HEK293 (cell line): ENCODE data around the gene KCTD15.

ENCODE experiments used
- CTCF ChIA-PET: fragments of 350-600 bp; formaldehyde crosslinking; extraction: SDS; loops from one replicate; lab custom pipeline; 2021; ENCODE audit warnings: antibody characterized with exemption; lab: Yijun Ruan, JAX
- POLR2A ChIA-PET: fragments of 300-600 bp; formaldehyde crosslinking; extraction: SDS; loops from one replicate; lab custom pipeline; 2020; ENCODE audit warnings: antibody characterized with exemption, inconsistent platforms; lab: Yijun Ruan, JAX
- H3K27ac ChIP-seq: fragments of 200-500 bp; sonication (Bioruptor generic); 2 replicates; pipeline ENCODE4 v1.5.1; 2014; ENCODE audit warnings: low read depth, low read length, control low read depth, inconsistent platforms; ENCODE audit errors: extremely low read depth
- H3K36me3 ChIP-seq, 2 experiments: fragments of 200-500 bp in 1 of 2; sonication (Bioruptor generic) in 1 of 2; 1 replicate in 1 of 2; 2 replicates in 1 of 2; pipeline ENCODE4 v1.5.1; 2014 to 2017; ENCODE audit warnings: inconsistent platforms in 2 of 2, low read length in 2 of 2; ENCODE audit not compliant: control insufficient read depth in 2 of 2, insufficient read depth in 1 of 2
- H3K4me1 ChIP-seq: fragments of 200-500 bp; sonication (Bioruptor generic); 2 replicates; pipeline ENCODE4 v1.5.1; 2014; ENCODE audit warnings: mild to moderate bottlenecking, low read length, inconsistent platforms; ENCODE audit not compliant: control insufficient read depth, insufficient read depth
- H3K4me3 ChIP-seq: 2 replicates; pipeline ENCODE4 v1.5.1; 2011; ENCODE audit warnings: low read depth, mild to moderate bottlenecking, control low read depth, low read length, moderate library complexity
- H3K9me3 ChIP-seq: fragments of 200-500 bp; sonication (Bioruptor generic); 2 replicates; pipeline ENCODE4 v1.5.1; 2014; ENCODE audit warnings: low read depth, low read length, inconsistent platforms; ENCODE audit not compliant: control insufficient read depth, insufficient read depth
- EGR2 ChIP-seq: fragments of 450-650 bp; formaldehyde crosslinking; IDR thresholded peaks from 2 replicates; pipeline ENCODE4 v1.5.1; 2016; ENCODE audit warnings: low read depth, missing biosample characterization, missing genetic modification characterization
- OSR2 ChIP-seq: fragments of 450-650 bp; formaldehyde crosslinking; IDR thresholded peaks from 2 replicates; pipeline ENCODE4 v1.5.1; 2016; ENCODE audit warnings: missing biosample characterization, missing genetic modification characterization
- SALL2 ChIP-seq: fragments of 450-650 bp; formaldehyde crosslinking; IDR thresholded peaks from 2 replicates; pipeline ENCODE4 v1.5.0; 2017; ENCODE audit warnings: missing biosample characterization, mild to moderate bottlenecking, missing genetic modification characterization, borderline replicate concordance
- TCF7L2 ChIP-seq: IDR thresholded peaks from 2 replicates; pipeline ENCODE4 v1.6.1; 2011; ENCODE audit warnings: low read depth, mild to moderate bottlenecking, inconsistent platforms, low read length, moderate library complexity, borderline replicate concordance
- WT1 ChIP-seq: fragments of 450-650 bp; formaldehyde crosslinking; IDR thresholded peaks from 2 replicates; pipeline ENCODE4 v1.5.1; 2016; ENCODE audit warnings: missing biosample characterization, missing genetic modification characterization
- YY2 ChIP-seq: fragments of 450-650 bp; formaldehyde crosslinking; IDR thresholded peaks from 2 replicates; pipeline ENCODE4 v1.5.1; 2016; ENCODE audit warnings: missing biosample characterization, missing genetic modification characterization
- ZBTB1 ChIP-seq: fragments of 450-650 bp; formaldehyde crosslinking; IDR thresholded peaks from 2 replicates; pipeline ENCODE4 v1.5.1; 2016; ENCODE audit warnings: missing biosample characterization, missing genetic modification characterization
- ZFHX2 ChIP-seq: fragments of 450-650 bp; formaldehyde crosslinking; conservative IDR thresholded peaks from 2 replicates; pipeline ENCODE4 v1.5.1; 2016; ENCODE audit warnings: missing biosample characterization, missing genetic modification characterization
- ZFP37 ChIP-seq: fragments of 450-650 bp; formaldehyde crosslinking; IDR thresholded peaks from 2 replicates; pipeline ENCODE4 v1.5.1; 2016; ENCODE audit warnings: missing biosample characterization, missing genetic modification characterization
- ZIC2 ChIP-seq: fragments of 450-650 bp; formaldehyde crosslinking; IDR thresholded peaks from 2 replicates; pipeline ENCODE4 v1.5.1; 2016; ENCODE audit warnings: missing biosample characterization, missing genetic modification characterization
- ZNF138 ChIP-seq: fragments of 450-650 bp; formaldehyde crosslinking; IDR thresholded peaks from 2 replicates; pipeline ENCODE4 v1.5.1; 2016; ENCODE audit warnings: missing biosample characterization, missing genetic modification characterization, borderline replicate concordance
- ZNF146 ChIP-seq: fragments of 450-650 bp; formaldehyde crosslinking; IDR thresholded peaks from 2 replicates; pipeline ENCODE4 v1.5.1; 2016; ENCODE audit warnings: missing biosample characterization, missing genetic modification characterization
- ZNF148 ChIP-seq: fragments of 450-650 bp; formaldehyde crosslinking; IDR thresholded peaks from 2 replicates; pipeline ENCODE4 v1.5.0; 2017; ENCODE audit warnings: missing biosample characterization, missing genetic modification characterization, borderline replicate concordance
- ZNF221 ChIP-seq: fragments of 450-650 bp; formaldehyde crosslinking; IDR thresholded peaks from 2 replicates; pipeline ENCODE4 v1.5.1; 2017; ENCODE audit warnings: missing biosample characterization, missing genetic modification characterization, borderline replicate concordance
- ZNF26 ChIP-seq: fragments of 450-650 bp; formaldehyde crosslinking; IDR thresholded peaks from 2 replicates; pipeline ENCODE4 v1.5.1; 2016; ENCODE audit warnings: missing biosample characterization, missing genetic modification characterization
- ZNF354C ChIP-seq: fragments of 450-650 bp; formaldehyde crosslinking; IDR thresholded peaks from 2 replicates; pipeline ENCODE4 v1.5.1; 2016; ENCODE audit warnings: missing biosample characterization, missing genetic modification characterization, low read depth, borderline replicate concordance
- ZNF48 ChIP-seq: fragments of 450-650 bp; formaldehyde crosslinking; IDR thresholded peaks from 2 replicates; pipeline ENCODE4 v1.5.1; 2016; ENCODE audit warnings: missing biosample characterization, missing genetic modification characterization
- ZNF518A ChIP-seq: fragments of 450-650 bp; formaldehyde crosslinking; conservative IDR thresholded peaks from 2 replicates; pipeline ENCODE4 v1.5.1; 2016; ENCODE audit warnings: low read depth, missing biosample characterization, missing genetic modification characterization
- ZNF530 ChIP-seq: fragments of 450-650 bp; formaldehyde crosslinking; IDR thresholded peaks from 2 replicates; pipeline ENCODE4 v1.5.1; 2016; ENCODE audit warnings: low read depth, missing biosample characterization, missing genetic modification characterization
- ZNF561 ChIP-seq: fragments of 450-650 bp; IDR thresholded peaks from 2 replicates; pipeline ENCODE4 v1.5.1; 2018; ENCODE audit warnings: missing biosample characterization, missing genetic modification characterization, borderline replicate concordance
- TF ChIP-seq, protein P1 (sequence below): fragments of 450-650 bp; formaldehyde crosslinking; IDR thresholded peaks from 2 replicates; pipeline ENCODE4 v1.5.1; 2016; ENCODE audit warnings: missing biosample characterization, missing genetic modification characterization
- TF ChIP-seq, protein P2 (sequence below): fragments of 450-650 bp; formaldehyde crosslinking; IDR thresholded peaks from 2 replicates; pipeline ENCODE4 v1.5.1; 2017; ENCODE audit warnings: missing biosample characterization, mild to moderate bottlenecking, missing genetic modification characterization, moderate library complexity

KCTD15 gene

DNA sequence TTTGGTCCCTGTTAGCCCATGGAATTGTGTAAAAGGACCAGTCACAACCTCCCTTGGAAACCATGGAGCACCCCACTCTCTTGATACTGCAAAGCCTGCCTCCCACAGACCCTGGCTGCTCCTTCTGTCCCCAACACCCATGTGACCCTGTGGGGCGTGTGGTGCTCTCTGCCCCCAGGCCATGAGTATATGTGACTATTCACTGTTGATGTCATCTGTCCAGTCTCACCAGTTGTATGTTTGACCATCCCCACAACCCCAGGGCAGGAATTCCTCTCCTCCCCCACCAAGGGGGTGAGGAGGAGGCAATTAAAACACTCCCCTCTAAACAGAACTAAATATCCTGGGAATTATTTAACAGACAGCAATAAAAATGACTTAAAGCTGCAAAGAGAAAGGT, 35.2 kb downstream of the KCTD15 start:
- POLR2A ChIA-PET = interaction anchor here (0.6 kb wide), 1 partner anchor 1044 kb away, joined by 3 read pairs; no protein-coding TSS in a partner anchor
- TF ChIP-seq ZFHX2 (peak; percentile 86), ZNF354C (tag by site-specific recombination) (no peak), WT1 (tag by site-specific recombination) (peak; percentile 84), EGR2 (tag by site-specific recombination) (peak; percentile 89), TCF7L2 (no peak), ZBTB1 (tag by site-specific recombination) (no peak)
- TF ChIP-seq, protein P1, sequence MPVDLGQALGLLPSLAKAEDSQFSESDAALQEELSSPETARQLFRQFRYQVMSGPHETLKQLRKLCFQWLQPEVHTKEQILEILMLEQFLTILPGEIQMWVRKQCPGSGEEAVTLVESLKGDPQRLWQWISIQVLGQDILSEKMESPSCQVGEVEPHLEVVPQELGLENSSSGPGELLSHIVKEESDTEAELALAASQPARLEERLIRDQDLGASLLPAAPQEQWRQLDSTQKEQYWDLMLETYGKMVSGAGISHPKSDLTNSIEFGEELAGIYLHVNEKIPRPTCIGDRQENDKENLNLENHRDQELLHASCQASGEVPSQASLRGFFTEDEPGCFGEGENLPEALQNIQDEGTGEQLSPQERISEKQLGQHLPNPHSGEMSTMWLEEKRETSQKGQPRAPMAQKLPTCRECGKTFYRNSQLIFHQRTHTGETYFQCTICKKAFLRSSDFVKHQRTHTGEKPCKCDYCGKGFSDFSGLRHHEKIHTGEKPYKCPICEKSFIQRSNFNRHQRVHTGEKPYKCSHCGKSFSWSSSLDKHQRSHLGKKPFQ (tag by site-specific recombination) = no peak
- TF ChIP-seq, all 188 proteins: peak for 3
- H3K27ac ChIP-seq = no peak overlapping the region
- H3K9me3 ChIP-seq = no peaks in the 10 kb centered on the region
- H3K36me3 ChIP-seq = no peaks in the 10 kb centered on the region
- no peak overlapping the region for H3K4me3 ChIP-seq
- no peaks in the 10 kb centered on the region for H3K4me1 ChIP-seq
- CTCF ChIA-PET = no interaction called here

DNA sequence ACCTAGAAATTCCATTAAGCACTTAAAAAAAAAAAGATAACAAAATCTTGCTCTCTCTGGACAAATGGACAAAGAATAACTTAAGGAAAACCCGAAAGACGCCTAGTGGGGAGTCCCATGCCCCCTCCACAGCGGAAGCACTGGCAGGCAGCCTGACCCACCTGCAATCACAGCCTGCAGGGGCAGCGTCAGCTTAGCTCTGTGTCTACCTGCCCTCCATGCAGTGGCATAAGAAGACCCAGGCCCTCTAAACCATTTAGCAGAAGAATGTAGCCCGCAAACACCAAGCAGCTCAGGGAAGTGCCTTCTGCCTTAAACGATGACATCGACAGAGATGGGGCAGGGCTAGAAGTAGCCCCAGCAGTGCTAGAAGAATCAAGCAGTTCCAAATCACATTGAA, 36.0 kb downstream of the KCTD15 start:
- ChIA-PET CTCF (no interaction called here), POLR2A (no interaction called here)

More for the DNA sequence above, 36.0 kb downstream of the KCTD15 start:
- H3K9me3 ChIP-seq = no peaks in the 10 kb centered on the region
- no peak overlapping the region for H3K27ac ChIP-seq
- TF ChIP-seq ZNF221 (tag by site-specific recombination) (no peak), ZNF48 (no peak), ZNF148 (tag by site-specific recombination) (no peak), YY2 (no peak), ZIC2 (tag by site-specific recombination) (no peak), SALL2 (tag by site-specific recombination) (no peak), ZNF530 (tag by site-specific recombination) (no peak), OSR2 (tag by site-specific recombination) (no peak), ZFP37 (tag by site-specific recombination) (no peak), ZNF518A (tag by site-specific recombination) (no peak), ZNF561 (no peak), ZNF146 (no peak), ZFHX2 (no peak), ZNF26 (tag by site-specific recombination) (no peak), ZNF138 (tag by site-specific recombination) (no peak)
- TF ChIP-seq, protein P2, sequence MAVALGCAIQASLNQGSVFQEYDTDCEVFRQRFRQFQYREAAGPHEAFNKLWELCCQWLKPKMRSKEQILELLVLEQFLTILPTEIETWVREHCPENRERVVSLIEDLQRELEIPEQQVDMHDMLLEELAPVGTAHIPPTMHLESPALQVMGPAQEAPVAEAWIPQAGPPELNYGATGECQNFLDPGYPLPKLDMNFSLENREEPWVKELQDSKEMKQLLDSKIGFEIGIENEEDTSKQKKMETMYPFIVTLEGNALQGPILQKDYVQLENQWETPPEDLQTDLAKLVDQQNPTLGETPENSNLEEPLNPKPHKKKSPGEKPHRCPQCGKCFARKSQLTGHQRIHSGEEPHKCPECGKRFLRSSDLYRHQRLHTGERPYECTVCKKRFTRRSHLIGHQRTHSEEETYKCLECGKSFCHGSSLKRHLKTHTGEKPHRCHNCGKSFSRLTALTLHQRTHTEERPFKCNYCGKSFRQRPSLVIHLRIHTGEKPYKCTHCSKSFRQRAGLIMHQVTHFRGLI (tag by site-specific recombination) = no peak
- H3K36me3 ChIP-seq = peaks cover 0 to 3% of the 10 kb centered on the region in 2 experiments; a peak in 1 of 3 replicates
- no peak overlapping the region for H3K4me3 ChIP-seq
- no peaks in the 10 kb centered on the region for H3K4me1 ChIP-seq
